Caco-2 (cell line): ENCODE results near the gene CYP46A1. TPM values are rescaled to one million over a fixed set of nuclear protein-coding genes. Genes with fewer than 3 reads are reported as not detected.

Experiments used
- BruUV-seq: library from RNA; stranded (reverse); fragments of 400-500 nt; replicated peaks from 2 replicates; lab custom pipeline; 2021; lab: Mats Ljungman, UMichigan
- CTCF ChIA-PET: fragments of 300-600 bp; sonication (Branson Sonifier 250); formaldehyde crosslinking; loops from one replicate; lab custom pipeline; 2022; ENCODE audit warnings: antibody characterized with exemption; lab: Charles Lee
- POLR2A ChIA-PET: fragments of 300-600 bp; sonication (Branson Sonifier 250); formaldehyde crosslinking; loops from one replicate; lab custom pipeline; 2022; ENCODE audit warnings: antibody characterized with exemption; lab: Charles Lee
- DNase-seq, 2 experiments: peaks; one replicate each; pipeline versions ENCODE4 v3.0.0 to v3.0.0-alpha.2; 2020 to 2022
- H3K27me3 ChIP-seq: replicated peaks from 2 replicates; pipeline ENCODE4 v1.6.0; 2011; ENCODE audit warnings: low read length; ENCODE audit not compliant: control insufficient read depth, insufficient read depth
- H3K36me3 ChIP-seq: 2 replicates; pipeline ENCODE4 v1.5.1; 2011; ENCODE audit warnings: low read length; ENCODE audit not compliant: control insufficient read depth, insufficient read depth
- H3K4me1 ChIP-seq: fragments of 250-450 bp; sonication (Bioruptor Pico); 2 replicates; pipeline ENCODE4 v1.5.1; 2020; ENCODE audit warnings: mild to moderate bottlenecking
- H3K4me3 ChIP-seq: 2 replicates; pipeline ENCODE4 v1.5.1; 2011; ENCODE audit warnings: low read depth, mild to moderate bottlenecking, control low read depth, low read length
- H3K9me3 ChIP-seq: fragments of 250-450 bp; sonication (Bioruptor Pico); 2 replicates; pipeline ENCODE4 v1.5.1; 2020; ENCODE audit warnings: mild to moderate bottlenecking, moderate library complexity
- H3K27ac Mint-ChIP-seq: one replicate; pipeline ENCODE4 v1.8.0; 2022; ENCODE audit warnings: mixed read lengths; ENCODE audit not compliant: unreplicated experiment
- H3K27me3 Mint-ChIP-seq: one replicate; pipeline ENCODE4 v1.8.0; 2022; ENCODE audit warnings: mixed read lengths; ENCODE audit not compliant: insufficient read depth, unreplicated experiment
- H3K36me3 Mint-ChIP-seq: one replicate; pipeline ENCODE4 v1.8.0; 2022; ENCODE audit warnings: mild to moderate bottlenecking, mixed read lengths; ENCODE audit not compliant: insufficient read depth, unreplicated experiment
- H3K4me1 Mint-ChIP-seq: one replicate; pipeline ENCODE4 v1.8.0; 2022; ENCODE audit warnings: low read depth, mixed read lengths; ENCODE audit not compliant: unreplicated experiment
- H3K4me3 Mint-ChIP-seq: one replicate; pipeline ENCODE4 v1.8.0; 2022; ENCODE audit warnings: mild to moderate bottlenecking, moderate library complexity, mixed read lengths; ENCODE audit not compliant: unreplicated experiment
- H3K9me3 Mint-ChIP-seq: one replicate; pipeline ENCODE4 v1.8.0; 2022; ENCODE audit warnings: mixed read lengths; ENCODE audit not compliant: unreplicated experiment
- CTCF ChIP-seq, 2 experiments: fragments of 200-600 bp in 1 of 2; IDR thresholded peaks; 1 replicate in 1 of 2; 2 replicates in 1 of 2; pipeline versions ENCODE4 v1.5.1 to v1.8.0; 2011 to 2022; ENCODE audit warnings: antibody characterized with exemption in 1 of 2, control low read depth in 1 of 2, inconsistent platforms in 1 of 2, low read depth in 1 of 2, low read length in 1 of 2, mild to moderate bottlenecking in 1 of 2, moderate library complexity in 1 of 2; ENCODE audit not compliant: insufficient read depth in 1 of 2, severe bottlenecking in 1 of 2, unreplicated experiment in 1 of 2
- intact Hi-C: fragments of 100-400 bp; cut with micrococcal nuclease; formaldehyde crosslinking; loops from one replicate; pipeline ENCODE4 v1.10.0; 2022; ENCODE audit not compliant: unreplicated experiment
- total RNA-seq: library from RNA; stranded (reverse); gene quantifications from 2 replicates; pipeline ENCODE4 v1.2.3, GENCODE V29; 2022

The CYP46A1 gene
- total RNA-seq, 1 experiment from 2014 or later = 0.09 TPM

GRCh38 chr14:99732436-99733210 is 48.5 kb downstream of the CYP46A1 start:
- Mint-ChIP-seq H3K36me3 (peaks cover 11% of the 10 kb centered on the region), H3K4me1 (no peaks in the 10 kb centered on the region), H3K9me3 (no peaks in the 10 kb centered on the region), H3K4me3 (no peak overlapping the region), H3K27ac (peak overlapping the region; percentile 78), H3K27me3 (no peaks in the 10 kb centered on the region)
- H3K9me3 ChIP-seq = no peaks in the 10 kb centered on the region
- TF ChIP-seq CTCF (IDR thresholded peaks at IDR 0.05; ENCODE audit: insufficient read depth in 1 of 2, low read depth in 1 of 2, low read length in 1 of 2, severe bottlenecking in 1 of 2, unreplicated experiment in 1 of 2) = no peak
- intact Hi-C loops = loop anchor here (5.0 kb wide), 2 partner anchors 75 to 210 kb away; no protein-coding TSS in a partner anchor
- DNase-seq = peak in 1 of 2 experiments; percentile 23
- no peak overlapping the region for H3K4me3 ChIP-seq
- peaks cover 10% of the 10 kb centered on the region for H3K4me1 ChIP-seq
- no peaks in the 10 kb centered on the region for H3K36me3 ChIP-seq
- no peaks in the 10 kb centered on the region for H3K27me3 ChIP-seq
- CTCF ChIA-PET = interaction anchor here (0.6 kb wide), 1 partner anchor 390 kb away, joined by 3 read pairs; no protein-coding TSS in a partner anchor
- POLR2A ChIA-PET = no interaction called here
- BruUV-seq = no TSS peak

GRCh38 chr14:99733211-99733539 is 49.1 kb downstream of the CYP46A1 start:
- Histone ChIP-seq H3K4me3 (no peak overlapping the region), H3K9me3 (no peaks in the 10 kb centered on the region), H3K36me3 (no peaks in the 10 kb centered on the region), H3K4me1 (peaks cover 10% of the 10 kb centered on the region), H3K27me3 (no peaks in the 10 kb centered on the region)
- POLR2A ChIA-PET = no interaction called here
- intact Hi-C loops = loop anchor here (5.0 kb wide), 2 partner anchors 74 to 211 kb away; no protein-coding TSS in a partner anchor
- H3K27me3 Mint-ChIP-seq = no peaks in the 10 kb centered on the region
- TF ChIP-seq CTCF (IDR thresholded peaks at IDR 0.05; ENCODE audit: insufficient read depth in 1 of 2, low read depth in 1 of 2, low read length in 1 of 2, severe bottlenecking in 1 of 2, unreplicated experiment in 1 of 2) = no peak
- no peaks in the 10 kb centered on the region for H3K9me3 Mint-ChIP-seq
- H3K4me3 Mint-ChIP-seq = no peak overlapping the region
- no peak overlapping the region for H3K27ac Mint-ChIP-seq
- peaks cover 11% of the 10 kb centered on the region for H3K36me3 Mint-ChIP-seq
- CTCF ChIA-PET = interaction anchor here (0.6 kb wide), 1 partner anchor 389 kb away, joined by 3 read pairs; no protein-coding TSS in a partner anchor
- no peaks in the 10 kb centered on the region for H3K4me1 Mint-ChIP-seq
- no TSS peak for BruUV-seq
- DNase-seq = peak in 1 of 2 experiments; percentile 17

GRCh38 chr14:99733540-99734405 is 49.7 kb downstream of the CYP46A1 start:
- POLR2A ChIA-PET = no interaction called here
- no peak overlapping the region for H3K4me3 ChIP-seq
- H3K27ac Mint-ChIP-seq = no peak overlapping the region
- no TSS peak for BruUV-seq
- H3K36me3 Mint-ChIP-seq = peaks cover 7% of the 10 kb centered on the region
- H3K4me1 Mint-ChIP-seq = no peaks in the 10 kb centered on the region
- no peak overlapping the region for H3K4me3 Mint-ChIP-seq
- no peaks in the 10 kb centered on the region for H3K9me3 Mint-ChIP-seq
- CTCF ChIA-PET = no interaction called here
- H3K36me3 ChIP-seq = no peaks in the 10 kb centered on the region
- peak in 1 of 2 experiments; percentile 19 for DNase-seq
- no peak for TF ChIP-seq CTCF (IDR thresholded peaks at IDR 0.05; ENCODE audit: insufficient read depth in 1 of 2, low read depth in 1 of 2, low read length in 1 of 2, severe bottlenecking in 1 of 2, unreplicated experiment in 1 of 2)
- H3K27me3 Mint-ChIP-seq = no peaks in the 10 kb centered on the region
- H3K9me3 ChIP-seq = no peaks in the 10 kb centered on the region
- H3K4me1 ChIP-seq = peaks cover 10% of the 10 kb centered on the region
- H3K27me3 ChIP-seq = no peaks in the 10 kb centered on the region
- intact Hi-C loops = loop anchor here (5.0 kb wide), 2 partner anchors 74 to 211 kb away; no protein-coding TSS in a partner anchor
